PC-3 (cell line): ENCODE data around the gene USP32. TPM values are rescaled to one million over a fixed set of nuclear protein-coding genes. Genes with fewer than 3 reads are reported as not detected.

Source experiments
- ATAC-seq: fragments of 200-7000 bp; cut with Tn5 transposase; 2 replicates; pipeline ENCODE4 v1.9.1; 2020; ENCODE audit warnings: mild to moderate bottlenecking, moderate library complexity
- BruUV-seq: library from RNA; stranded (reverse); fragments of 400-500 nt; replicated peaks from 2 replicates; lab custom pipeline; 2021; lab: Mats Ljungman, UMichigan
- CTCF ChIA-PET: fragments of 300-600 bp; sonication (Branson Sonifier 250); formaldehyde crosslinking; loops from one replicate; lab custom pipeline; 2022; ENCODE audit warnings: antibody characterized with exemption; lab: Charles Lee
- POLR2A ChIA-PET: fragments of 300-600 bp; sonication (Branson Sonifier 250); formaldehyde crosslinking; loops from one replicate; lab custom pipeline; 2022; ENCODE audit warnings: antibody characterized with exemption; ENCODE audit not compliant: unreplicated experiment; lab: Charles Lee
- DNase-seq: peaks from one replicate; pipeline ENCODE4 v3.0.0-alpha.2; 2015
- H2AFZ ChIP-seq: fragments of 300-600 bp; sonication (generic); 2 replicates; pipeline ENCODE4 v1.6.0; 2016; ENCODE audit warnings: antibody characterized with exemption, low read length
- H3F3A ChIP-seq: fragments of 300-600 bp; sonication (generic); one replicate; pipeline ENCODE4 v1.6.0; 2017; ENCODE audit warnings: antibody characterized with exemption, low read length, control low read depth, mild to moderate bottlenecking; ENCODE audit not compliant: unreplicated experiment
- H3K27ac ChIP-seq: fragments of 300-600 bp; sonication (generic); 2 replicates; pipeline ENCODE4 v1.5.1; 2016; ENCODE audit warnings: mild to moderate bottlenecking, low read length
- H3K27me3 ChIP-seq: fragments of 300-600 bp; sonication (generic); 2 replicates; pipeline ENCODE4 v1.6.1; 2016; ENCODE audit warnings: low read length, mixed read lengths
- H3K36me3 ChIP-seq: fragments of 300-600 bp; sonication (generic); 2 replicates; pipeline ENCODE4 v1.6.1; 2016; ENCODE audit warnings: low read depth, mixed run types, low read length, mixed read lengths
- H3K4me1 ChIP-seq: fragments of 300-600 bp; sonication (generic); 2 replicates; pipeline ENCODE4 v1.5.1; 2016; ENCODE audit warnings: low read length; ENCODE audit not compliant: insufficient read depth
- H3K4me2 ChIP-seq: fragments of 300-600 bp; sonication (generic); 2 replicates; pipeline ENCODE4 v1.6.0; 2016; ENCODE audit warnings: low read length
- H3K4me3 ChIP-seq: fragments of 300-600 bp; sonication (generic); 2 replicates; pipeline ENCODE4 v1.5.1; 2016; ENCODE audit warnings: mild to moderate bottlenecking, low read length, mixed read lengths
- H3K79me2 ChIP-seq: fragments of 300-600 bp; sonication (generic); 2 replicates; pipeline ENCODE4 v1.6.1; 2017; ENCODE audit warnings: low read length, mixed read lengths
- H3K9ac ChIP-seq: fragments of 300-600 bp; sonication (generic); 2 replicates; pipeline ENCODE4 v1.6.0; 2016; ENCODE audit warnings: mild to moderate bottlenecking, low read length
- H3K9me2 ChIP-seq: fragments of 300-600 bp; sonication (generic); replicated peaks from 2 replicates; pipeline ENCODE4 v1.6.1; 2016; ENCODE audit warnings: mixed run types, low read length, mixed read lengths
- H3K9me3 ChIP-seq: fragments of 300-600 bp; sonication (generic); 2 replicates; pipeline ENCODE4 v1.6.1; 2016; ENCODE audit warnings: low read length, mixed read lengths
- H4K20me1 ChIP-seq: fragments of 300-600 bp; sonication (generic); 2 replicates; pipeline ENCODE4 v1.6.1; 2016; ENCODE audit warnings: low read length, mixed read lengths
- CTCF ChIP-seq: fragments of 300-600 bp; sonication (generic); conservative IDR thresholded peaks from 2 replicates; pipeline ENCODE4 v1.5.1; 2017; ENCODE audit warnings: antibody characterized with exemption, low read depth, mild to moderate bottlenecking, low read length
- EZH2 ChIP-seq: fragments of 300-600 bp; sonication (generic); IDR thresholded peaks from one replicate; pipeline ENCODE4 v1.6.1; 2017; ENCODE audit warnings: antibody characterized with exemption, mild to moderate bottlenecking, low read length; ENCODE audit not compliant: unreplicated experiment
- EZH2phosphoT487 ChIP-seq: fragments of 300-600 bp; sonication (generic); IDR thresholded peaks from 2 replicates; pipeline ENCODE4 v1.6.1; 2018; ENCODE audit warnings: mild to moderate bottlenecking, antibody characterized with exemption, low read length, borderline replicate concordance
- intact Hi-C: fragments of 100-400 bp; cut with micrococcal nuclease; formaldehyde crosslinking; loops from 2 replicates; pipeline ENCODE4 v1.9.0; 2023
- total RNA-seq: library from RNA; depleted of rRNA; stranded (reverse); fragments of >200 nt; gene quantifications from 2 replicates; pipeline ENCODE4 v1.2.3, GENCODE V29; 2014

USP32 gene
- total RNA-seq, 1 experiment from 2014 or later = 34.1 TPM

- ATAC-seq (no peak), DNase-seq (no peak)
- no peak overlapping the region for H3K4me2 ChIP-seq
- no peaks in the 10 kb centered on the region for H3K9me2 ChIP-seq
- H3F3A ChIP-seq = no peaks in the 10 kb centered on the region
- intact Hi-C loops = loop anchor here (10.0 kb wide), 2 partner anchors 87 to 207 kb away; no protein-coding TSS in a partner anchor
- no peak overlapping the region for H3K4me3 ChIP-seq
- H4K20me1 ChIP-seq = no peaks in the 10 kb centered on the region
- H2AFZ ChIP-seq = no peak overlapping the region
- no peak overlapping the region for H3K9ac ChIP-seq
- H3K4me1 ChIP-seq = peaks cover 6% of the 10 kb centered on the region
- no peak overlapping the region for H3K27ac ChIP-seq
- no peaks in the 10 kb centered on the region for H3K36me3 ChIP-seq
- TF ChIP-seq CTCF = no peak
- no peak for TF ChIP-seq EZH2
- TF ChIP-seq EZH2phosphoT487 = no peak
- H3K79me2 ChIP-seq = no peaks in the 10 kb centered on the region
- H3K9me3 ChIP-seq = no peaks in the 10 kb centered on the region
- peaks cover 33% of the 10 kb centered on the region for H3K27me3 ChIP-seq
- ChIA-PET CTCF (no interaction called here), POLR2A (no interaction called here)
- no TSS peak for BruUV-seq
Observed at GRCh38 chr17:60147553-60148223, 244.2 kb downstream of the USP32 start.

GRCh38 chr17:60146206-60146605, 245.7 kb downstream of the USP32 start:
- Histone ChIP-seq H3K9me3 (no peaks in the 10 kb centered on the region), H3K4me3 (no peak overlapping the region), H2AFZ (no peak overlapping the region), H3K9ac (no peak overlapping the region), H3K9me2 (no peaks in the 10 kb centered on the region), H3K79me2 (no peaks in the 10 kb centered on the region), H3K36me3 (no peaks in the 10 kb centered on the region), H3F3A (no peaks in the 10 kb centered on the region), H3K27ac (no peak overlapping the region), H4K20me1 (no peaks in the 10 kb centered on the region), H3K27me3 (peaks cover 27% of the 10 kb centered on the region), H3K4me1 (peaks cover 11% of the 10 kb centered on the region), H3K4me2 (no peak overlapping the region)
- ATAC-seq (no peak), DNase-seq (no peak)
- ChIA-PET CTCF (no interaction called here), POLR2A (no interaction called here)
- no TSS peak for BruUV-seq
- TF ChIP-seq CTCF (no peak), EZH2 (no peak), EZH2phosphoT487 (no peak)
- intact Hi-C loops = loop anchor here (10.0 kb wide), 2 partner anchors 89 to 209 kb away; no protein-coding TSS in a partner anchor
